Common myeloid progenitor, CD34-positive (primary cell): Measurements from ENCODE around the gene CTTN.

Experiments
- CTCF ChIA-PET: fragments of 350-600 bp; sonication (Branson Sonifier 250); formaldehyde crosslinking; loops from one replicate; lab custom pipeline; 2021; ENCODE audit warnings: antibody characterized with exemption; lab: Charles Lee
- POLR2A ChIA-PET: fragments of 350-600 bp; sonication (Branson Sonifier 250); formaldehyde crosslinking; loops from one replicate; lab custom pipeline; 2021; ENCODE audit warnings: antibody characterized with exemption; lab: Charles Lee
- DNase-seq, 3 donors: peaks; one replicate each; pipeline versions ENCODE4 v3.0.0 to v3.0.0-alpha.2; 2013
- H3K27ac ChIP-seq, 2 experiments: 1 replicate in 1 of 2; 2 replicates in 1 of 2; pipeline ENCODE4 v1.7.0; 2013; ENCODE audit warnings: inconsistent platforms in 2 of 2, low read length in 2 of 2, mild to moderate bottlenecking in 2 of 2, low read depth in 1 of 2, moderate library complexity in 1 of 2; ENCODE audit not compliant: severe bottlenecking in 2 of 2, insufficient read depth in 1 of 2, poor library complexity in 1 of 2
- H3K27me3 ChIP-seq, 5 experiments: replicated peaks in 2 of 5; 1 replicate in 3 of 5; 2 replicates in 2 of 5; pipeline versions ENCODE4 v1.6.1 to v1.7.0; 2013; ENCODE audit warnings: low read length in 4 of 5, mild to moderate bottlenecking in 2 of 5, moderate library complexity in 2 of 5, inconsistent platforms in 1 of 5; ENCODE audit not compliant: insufficient read depth in 5 of 5, control insufficient read depth in 4 of 5
- H3K36me3 ChIP-seq, 4 experiments: 1 replicate in 2 of 4; 2 replicates in 2 of 4; pipeline versions ENCODE4 v1.6.1 to v1.7.0; 2013; ENCODE audit warnings: low read length in 3 of 4, control low read depth in 1 of 4, mild to moderate bottlenecking in 1 of 4; ENCODE audit not compliant: control insufficient read depth in 4 of 4, insufficient read depth in 4 of 4
- H3K4me1 ChIP-seq, 4 experiments: 1 replicate in 3 of 4; 2 replicates in 1 of 4; pipeline versions ENCODE4 v1.6.1 to v1.7.1; 2013; ENCODE audit warnings: low read length in 3 of 4, mild to moderate bottlenecking in 3 of 4, control low read depth in 1 of 4, inconsistent platforms in 1 of 4, moderate library complexity in 1 of 4; ENCODE audit not compliant: control insufficient read depth in 4 of 4, insufficient read depth in 4 of 4; ENCODE audit errors: control extremely low read depth in 1 of 4
- H3K4me3 ChIP-seq, 7 experiments: 1 replicate in 4 of 7; 2 replicates in 3 of 7; pipeline versions ENCODE4 v1.5.1 to v1.7.0; 2013; ENCODE audit warnings: mild to moderate bottlenecking in 7 of 7, low read length in 6 of 7, moderate library complexity in 6 of 7, inconsistent platforms in 2 of 7, low read depth in 2 of 7, control low read depth in 1 of 7; ENCODE audit not compliant: insufficient read depth in 4 of 7, control insufficient read depth in 1 of 7; ENCODE audit errors: extremely low read depth in 1 of 7
- H3K9me3 ChIP-seq, 5 experiments: 1 replicate in 4 of 5; 2 replicates in 1 of 5; pipeline versions ENCODE4 v1.6.1 to v1.7.1; 2013; ENCODE audit warnings: low read length in 4 of 5, mild to moderate bottlenecking in 2 of 5, inconsistent platforms in 1 of 5, low read depth in 1 of 5, moderate library complexity in 1 of 5; ENCODE audit not compliant: control insufficient read depth in 4 of 5, insufficient read depth in 2 of 5; ENCODE audit errors: control extremely low read depth in 1 of 5
- WGBS: methylation state at CpG from one replicate; pipeline ENCODE4 v1.1.5; 2013; ENCODE audit not compliant: insufficient coverage; 5-methylcytosine and 5-hydroxymethylcytosine counted together

Gene CTTN

GRCh38 chr11:70462818-70463477, 64.6 kb downstream of the CTTN start:
- POLR2A ChIA-PET, result interaction anchor here (0.7 kb wide), 1 partner anchor 291 kb away, joined by 3 read pairs; no protein-coding TSS in a partner anchor
- WGBS, result 98% methylated on average over 6 of the region's 12 CpGs
- Histone ChIP-seq H3K4me3 (no peak overlapping the region), H3K36me3 (no peaks in the 10 kb centered on the region), H3K27ac (no peak overlapping the region), H3K9me3 (no peaks in the 10 kb centered on the region), H3K27me3 (peaks cover 0 to 5% (median 0%) of the 10 kb centered on the region in 5 experiments), H3K4me1 (peaks cover 0 to 19% (median 11%) of the 10 kb centered on the region in 4 experiments)
- CTCF ChIA-PET, result interaction anchor here (1.9 kb wide), 1 partner anchor 9 kb away, joined by 6 read pairs; no protein-coding TSS in a partner anchor
- DNase-seq, result no peak

- Histone ChIP-seq H3K36me3 (no peaks in the 10 kb centered on the region), H3K27me3 (peaks cover 0 to 5% (median 0%) of the 10 kb centered on the region in 5 experiments), H3K4me1 (peaks cover 3 to 26% (median 17%) of the 10 kb centered on the region in 4 experiments), H3K4me3 (no peak overlapping the region), H3K27ac (no peak overlapping the region), H3K9me3 (no peaks in the 10 kb centered on the region)
- POLR2A ChIA-PET, result no interaction called here
- WGBS, result 97% methylated on average over 60 of the region's 61 CpGs
- DNase-seq, result no peak
- CTCF ChIA-PET, result no interaction called here
Observed at GRCh38 chr11:70463478-70464255, 65.3 kb downstream of the CTTN start.

- CTCF ChIA-PET, result interaction anchor here (0.7 to 1.6 kb wide), 3 partner anchors 15 to 292 kb away, joined by 3 to 9 read pairs (median 6); no protein-coding TSS in a partner anchor
Observed at GRCh38 chr11:70464509-70465361, 66.4 kb downstream of the CTTN start.

DNA sequence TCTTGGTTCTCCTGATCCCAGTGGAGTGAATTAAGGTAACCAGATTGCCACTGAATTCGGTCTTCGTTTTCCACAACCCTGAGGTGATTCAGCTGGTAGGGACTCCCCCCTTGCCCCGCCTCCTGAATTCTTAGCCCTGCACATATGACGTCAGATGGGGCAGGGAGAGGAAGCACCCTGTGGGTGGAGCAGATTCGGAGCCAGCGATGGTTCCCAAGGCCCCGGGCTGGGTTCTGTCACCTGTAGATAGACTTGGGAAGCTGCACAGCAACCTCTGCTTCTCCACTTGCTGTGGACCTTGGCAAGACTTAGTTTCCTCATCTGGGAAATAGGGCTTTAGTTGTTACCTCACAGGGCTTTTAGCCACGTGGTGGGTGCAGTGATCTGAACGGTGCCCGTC, 67.8 kb downstream of the CTTN start:
- DNase-seq, result no peak
- no peak overlapping the region for H3K4me3 ChIP-seq
- H3K9me3 ChIP-seq, result no peaks in the 10 kb centered on the region
- peaks cover 8 to 50% (median 35%) of the 10 kb centered on the region in 4 experiments for H3K4me1 ChIP-seq
- CTCF ChIA-PET, result interaction anchor here (1.0 to 4.1 kb wide), 7 partner anchors 14 to 292 kb away, joined by 3 to 29 read pairs (median 6); no protein-coding TSS in a partner anchor
- WGBS, result 92% methylated on average over 8 of the region's 10 CpGs
- H3K27ac ChIP-seq, result no peak overlapping the region
- no peaks in the 10 kb centered on the region for H3K36me3 ChIP-seq
- POLR2A ChIA-PET, result no interaction called here
- H3K27me3 ChIP-seq, result peaks cover 0 to 5% (median 0%) of the 10 kb centered on the region in 5 experiments

More at GRCh38 chr11:70464509-70465361, 66.4 kb downstream of the CTTN start:
- H3K9me3 ChIP-seq, result no peaks in the 10 kb centered on the region
- H3K4me3 ChIP-seq, result no peak overlapping the region
- POLR2A ChIA-PET, result no interaction called here
- H3K4me1 ChIP-seq, result peaks cover 8 to 36% (median 25%) of the 10 kb centered on the region in 4 experiments
- 71% methylated on average over 19 of the region's 20 CpGs for WGBS
- DNase-seq, result peak in 2 of 3 donors; percentile 34 to 48
- no peak overlapping the region for H3K27ac ChIP-seq
- peaks cover 0 to 5% (median 0%) of the 10 kb centered on the region in 5 experiments for H3K27me3 ChIP-seq
- H3K36me3 ChIP-seq, result no peaks in the 10 kb centered on the region

- H3K4me1 ChIP-seq, result peaks cover 8 to 54% (median 40%) of the 10 kb centered on the region in 4 experiments
- H3K9me3 ChIP-seq, result no peaks in the 10 kb centered on the region
- H3K27ac ChIP-seq, result no peak overlapping the region
- no peak overlapping the region for H3K4me3 ChIP-seq
- H3K36me3 ChIP-seq, result no peaks in the 10 kb centered on the region
- CTCF ChIA-PET, result interaction anchor here (1.0 to 6.7 kb wide), 7 partner anchors 14 to 292 kb away, joined by 3 to 96 read pairs (median 5); no protein-coding TSS in a partner anchor
- WGBS, result 93% methylated on average over 7 of the region's 8 CpGs
- POLR2A ChIA-PET, result no interaction called here
- DNase-seq, result no peak
- H3K27me3 ChIP-seq, result peaks cover 0 to 5% (median 0%) of the 10 kb centered on the region in 5 experiments
Observed at GRCh38 chr11:70466596-70466995, 68.3 kb downstream of the CTTN start.

- Histone ChIP-seq H3K9me3 (no peaks in the 10 kb centered on the region), H3K36me3 (no peaks in the 10 kb centered on the region), H3K4me1 (peaks cover 8 to 63% (median 43%) of the 10 kb centered on the region in 4 experiments), H3K4me3 (no peak overlapping the region), H3K27ac (no peak overlapping the region), H3K27me3 (peaks cover 0 to 5% (median 0%) of the 10 kb centered on the region in 5 experiments)
- DNase-seq, result peak; percentile 55 to 71 (median 60)
- CTCF ChIA-PET, result interaction anchor here (0.7 to 6.7 kb wide), 11 partner anchors 13 to 1096 kb away, joined by 3 to 96 read pairs (median 4); no protein-coding TSS in a partner anchor
- POLR2A ChIA-PET, result no interaction called here
- WGBS, result 61% methylated on average over 14 of the region's 20 CpGs
Observed at GRCh38 chr11:70467201-70468085, 69.1 kb downstream of the CTTN start.
